Measurements from ENCODE around the gene ATP4B.

The ATP4B gene

DNA sequence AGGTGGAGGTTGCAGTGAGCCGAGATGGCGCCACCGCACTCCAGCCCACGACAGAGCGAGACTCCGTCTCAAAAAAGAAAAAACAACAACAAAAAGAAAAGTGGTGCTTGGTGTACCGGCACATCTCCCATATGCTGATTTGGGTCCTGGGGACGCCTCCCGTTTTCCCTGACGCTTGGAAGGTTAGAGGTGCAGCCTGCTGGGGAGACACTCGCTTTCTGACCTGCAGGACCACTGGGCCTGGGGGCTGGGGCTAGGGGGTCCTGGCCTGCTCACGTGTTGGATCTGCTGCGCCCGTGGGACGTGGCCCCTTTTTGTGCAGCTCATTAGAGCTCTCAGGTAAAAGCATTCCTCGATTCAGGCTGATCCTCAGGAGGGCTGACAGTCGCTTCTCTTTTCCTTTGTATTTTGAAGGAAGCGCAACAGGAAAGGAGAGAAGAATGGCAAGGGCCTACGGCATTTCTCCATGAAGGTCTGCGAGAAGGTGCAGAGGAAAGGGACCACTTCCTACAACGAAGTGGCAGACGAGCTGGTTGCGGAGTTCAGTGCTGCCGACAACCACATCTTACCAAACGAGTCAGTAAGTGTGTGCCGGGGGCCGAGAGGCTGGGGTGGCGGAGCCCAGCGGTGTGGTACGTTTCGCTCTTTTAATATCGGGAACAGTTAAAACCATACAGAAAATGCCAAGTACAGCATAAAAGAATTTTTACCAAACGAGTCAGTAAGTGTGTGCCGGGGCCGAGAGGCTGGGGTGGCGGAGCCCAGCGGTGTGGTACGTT is 25.1 kb downstream of the ATP4B start:
- DNase-seq (ENCODE audit: low read depth, low spot score), result no peak
- TF ChIP-seq, protein P1, sequence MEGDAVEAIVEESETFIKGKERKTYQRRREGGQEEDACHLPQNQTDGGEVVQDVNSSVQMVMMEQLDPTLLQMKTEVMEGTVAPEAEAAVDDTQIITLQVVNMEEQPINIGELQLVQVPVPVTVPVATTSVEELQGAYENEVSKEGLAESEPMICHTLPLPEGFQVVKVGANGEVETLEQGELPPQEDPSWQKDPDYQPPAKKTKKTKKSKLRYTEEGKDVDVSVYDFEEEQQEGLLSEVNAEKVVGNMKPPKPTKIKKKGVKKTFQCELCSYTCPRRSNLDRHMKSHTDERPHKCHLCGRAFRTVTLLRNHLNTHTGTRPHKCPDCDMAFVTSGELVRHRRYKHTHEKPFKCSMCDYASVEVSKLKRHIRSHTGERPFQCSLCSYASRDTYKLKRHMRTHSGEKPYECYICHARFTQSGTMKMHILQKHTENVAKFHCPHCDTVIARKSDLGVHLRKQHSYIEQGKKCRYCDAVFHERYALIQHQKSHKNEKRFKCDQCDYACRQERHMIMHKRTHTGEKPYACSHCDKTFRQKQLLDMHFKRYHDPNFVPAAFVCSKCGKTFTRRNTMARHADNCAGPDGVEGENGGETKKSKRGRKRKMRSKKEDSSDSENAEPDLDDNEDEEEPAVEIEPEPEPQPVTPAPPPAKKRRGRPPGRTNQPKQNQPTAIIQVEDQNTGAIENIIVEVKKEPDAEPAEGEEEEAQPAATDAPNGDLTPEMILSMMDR (IDR thresholded peaks at IDR 0.05; ENCODE audit: low read depth, low read length), result no peak
- in situ Hi-C loops (cut with HindIII; ENCODE audit: low sequenced_read_pairs), result no loop called here
- H3K4me3 ChIP-seq (ENCODE audit: low read depth, low read length), result no peak overlapping the region

DNA sequence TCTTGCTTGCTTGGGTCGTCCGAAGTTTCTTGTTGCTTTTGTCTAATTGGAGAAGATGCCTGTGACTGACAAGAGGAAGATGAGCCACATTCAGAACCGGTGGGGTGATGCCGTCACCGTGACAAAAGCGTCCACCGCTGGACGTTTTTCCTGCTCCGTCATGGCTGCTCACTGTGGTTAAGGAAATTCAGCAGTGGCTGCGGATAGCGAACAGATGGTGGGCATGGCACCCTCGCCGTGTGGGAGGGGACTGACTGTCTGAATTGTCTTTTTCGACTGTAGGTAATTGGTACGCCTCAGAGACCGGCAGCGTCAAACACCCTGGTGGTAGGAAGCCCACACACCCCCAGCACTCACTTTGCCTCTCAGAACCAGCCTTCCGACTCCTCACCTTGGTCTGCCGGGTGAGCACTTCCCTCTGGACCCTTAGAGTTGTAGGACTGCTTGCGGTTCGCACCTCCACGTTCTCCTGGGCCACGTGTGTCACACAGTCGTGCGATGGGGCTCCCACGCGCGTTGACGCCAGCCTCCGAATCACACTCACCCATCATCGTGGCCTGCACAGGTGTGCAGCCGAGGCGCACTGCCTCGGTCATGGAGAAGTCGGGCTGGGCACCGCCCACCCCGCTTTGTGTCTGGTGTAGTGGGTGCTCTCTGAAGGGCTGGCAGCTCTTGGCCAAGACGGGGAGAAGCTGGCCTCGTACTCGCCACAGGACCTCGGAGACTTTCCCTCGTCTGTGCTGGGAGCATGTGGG is 26.5 kb downstream of the ATP4B start:
- DNase-seq (ENCODE audit: low read depth, low spot score), result no peak
- TF ChIP-seq, protein P1 (IDR thresholded peaks at IDR 0.05; ENCODE audit: low read depth, low read length), result no peak
- no peak overlapping the region for H3K4me3 ChIP-seq (ENCODE audit: low read depth, low read length)
- in situ Hi-C loops (cut with HindIII; ENCODE audit: low sequenced_read_pairs), result no loop called here

DNA sequence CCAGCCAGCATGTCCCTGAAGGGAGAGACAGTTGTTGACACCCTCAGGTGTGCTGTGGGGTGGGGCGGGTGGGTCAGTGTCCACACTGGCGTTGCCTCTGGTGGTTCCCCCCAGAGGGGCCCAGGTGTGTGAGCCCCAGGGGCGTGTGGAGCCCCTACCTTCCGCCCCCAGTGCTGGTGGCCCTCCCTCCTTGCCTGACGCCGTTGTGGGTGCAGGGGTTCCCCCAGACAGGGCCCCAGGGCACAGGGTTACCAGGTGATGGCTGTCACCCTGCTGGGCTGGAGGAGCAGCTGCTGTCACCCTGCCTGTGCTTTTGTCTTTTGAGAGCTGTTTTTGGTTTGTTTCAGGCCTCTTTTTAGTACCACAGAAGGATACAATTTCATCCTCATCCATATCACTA is 27.2 kb downstream of the ATP4B start:
- TF ChIP-seq, protein P1 (IDR thresholded peaks at IDR 0.05; ENCODE audit: low read depth, low read length), result no peak
- no peak overlapping the region for H3K4me3 ChIP-seq (ENCODE audit: low read depth, low read length)
- in situ Hi-C loops (cut with HindIII; ENCODE audit: low sequenced_read_pairs), result no loop called here
- DNase-seq (ENCODE audit: low read depth, low spot score), result no peak

DNA sequence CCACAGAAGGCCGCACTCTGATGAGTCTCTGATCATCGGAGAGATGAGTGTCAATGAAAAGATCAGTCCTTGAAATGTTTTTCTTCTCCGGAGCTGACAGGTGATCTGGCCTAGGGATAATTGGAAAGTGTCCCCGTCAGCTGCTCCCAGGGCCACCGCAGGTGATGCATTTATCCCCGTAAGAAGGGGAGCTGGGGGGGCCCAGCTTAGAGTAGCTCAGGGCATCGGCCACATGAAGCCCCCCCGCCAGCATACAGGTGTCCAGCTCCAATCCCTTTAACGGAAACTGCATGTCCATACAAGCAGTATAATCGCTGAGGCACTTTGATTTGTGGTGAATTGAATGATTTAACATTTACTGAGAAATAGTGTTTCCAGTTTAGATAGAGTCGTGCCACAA is 27.7 kb downstream of the ATP4B start:
- no peak for DNase-seq (ENCODE audit: low read depth, low spot score)
- H3K4me3 ChIP-seq (ENCODE audit: low read depth, low read length), result no peak overlapping the region
- TF ChIP-seq, protein P1 (IDR thresholded peaks at IDR 0.05; ENCODE audit: low read depth, low read length), result no peak
- in situ Hi-C loops (cut with HindIII; ENCODE audit: low sequenced_read_pairs), result no loop called here

DNA sequence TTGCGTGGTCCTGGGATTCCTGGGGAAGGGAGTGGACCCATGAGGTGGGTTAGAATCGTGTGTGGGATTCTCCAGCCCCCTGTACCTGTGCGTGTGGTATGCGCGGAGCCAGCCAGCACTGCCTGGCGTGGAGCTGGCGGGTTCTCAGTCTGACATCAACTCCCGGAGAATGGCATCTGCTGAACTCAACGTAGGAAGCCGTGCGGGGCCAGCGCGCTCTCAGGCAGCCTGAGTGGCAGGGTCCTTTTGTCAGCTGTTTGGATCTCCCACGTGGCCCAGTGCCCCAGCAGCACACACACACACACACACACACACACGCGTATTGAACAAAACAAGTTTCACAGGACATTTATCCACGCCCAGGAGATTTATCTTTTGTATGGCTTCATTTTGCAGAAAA is 28.1 kb downstream of the ATP4B start:
- in situ Hi-C loops (cut with HindIII; ENCODE audit: low sequenced_read_pairs), result no loop called here
- TF ChIP-seq, protein P1 (IDR thresholded peaks at IDR 0.05; ENCODE audit: low read depth, low read length), result no peak
- no peak for DNase-seq (ENCODE audit: low read depth, low spot score)
- no peak overlapping the region for H3K4me3 ChIP-seq (ENCODE audit: low read depth, low read length)

DNA sequence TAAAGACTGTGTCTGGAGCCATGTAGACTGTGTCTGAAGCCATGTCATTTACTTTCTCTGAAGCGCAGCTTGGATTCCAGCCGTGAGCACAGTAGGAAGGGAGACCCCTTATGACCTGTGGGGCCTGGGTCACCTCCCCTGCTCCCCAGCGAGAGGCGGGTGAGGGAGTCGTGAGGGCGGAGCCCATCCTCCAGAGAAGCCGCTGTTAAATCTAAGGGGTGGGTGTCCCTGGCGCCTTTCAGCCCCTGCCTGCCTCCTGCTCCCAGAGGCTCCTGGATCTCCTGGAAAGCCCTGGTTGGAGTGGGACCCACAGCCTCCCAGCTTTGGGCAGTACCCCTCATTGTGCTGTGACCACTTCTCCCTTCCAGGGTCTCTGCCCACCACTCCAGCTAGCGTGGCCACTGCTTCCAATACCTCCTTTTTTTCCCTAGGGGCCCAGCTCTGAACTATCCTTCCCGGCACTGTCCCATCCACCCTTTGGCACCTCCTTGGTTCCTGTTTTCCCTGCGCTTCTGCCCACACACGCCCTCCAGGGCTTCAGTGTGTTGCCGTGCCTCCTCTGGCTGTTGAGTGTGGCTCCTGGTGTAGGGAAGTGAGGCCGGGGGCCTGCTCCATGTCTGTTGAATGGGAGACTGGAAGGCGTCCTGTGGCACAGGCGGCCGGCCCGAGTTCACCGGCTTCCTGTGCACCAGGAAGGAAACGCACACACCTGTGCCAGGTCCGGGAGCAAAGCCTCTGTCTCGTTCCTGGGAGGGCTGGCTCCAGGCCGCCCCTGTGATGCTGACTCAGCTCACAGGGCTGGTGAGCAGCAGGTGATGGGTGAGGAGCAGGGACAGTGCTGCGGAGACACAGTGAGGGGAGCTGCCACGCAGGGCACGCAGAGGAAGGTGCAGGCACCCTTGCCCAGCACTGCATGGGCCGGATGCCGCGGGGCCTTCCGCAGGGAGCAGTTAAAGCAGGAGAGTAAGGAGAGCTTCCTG is 29.4 kb downstream of the ATP4B start:
- DNase-seq (ENCODE audit: low read depth, low spot score), result no peak
- in situ Hi-C loops (cut with HindIII; ENCODE audit: low sequenced_read_pairs), result no loop called here
- TF ChIP-seq, protein P1 (IDR thresholded peaks at IDR 0.05; ENCODE audit: low read depth, low read length), result no peak
- no peak overlapping the region for H3K4me3 ChIP-seq (ENCODE audit: low read depth, low read length)
